Keratinocyte (primary cell): ENCODE data around the gene LYPD6B. TPM values are rescaled to one million over a fixed set of nuclear protein-coding genes. Genes with fewer than 3 reads are reported as not detected.

Experiments
- DNase-seq: peaks from one replicate; pipeline ENCODE4 v3.0.0-alpha.2; 2011; ENCODE audit warnings: low read depth, missing footprints, low spot score
- FAIRE-seq: peaks from 2 replicates; lab custom pipeline; 2011; peaks lifted over from hg19 to GRCh38; lab: Jason Lieb, UNC
- H2AFZ ChIP-seq: 2 replicates; pipeline ENCODE4 v1.6.0; 2012; ENCODE audit warnings: low read length, control low read depth, inconsistent platforms; ENCODE audit not compliant: control insufficient read depth
- H3K27ac ChIP-seq: 2 replicates; pipeline ENCODE4 v1.5.1; 2011; ENCODE audit warnings: low read length; ENCODE audit not compliant: control insufficient read depth, insufficient read depth
- H3K27me3 ChIP-seq: 3 replicates; pipeline ENCODE4 v1.6.0; 2011; ENCODE audit warnings: low read length; ENCODE audit not compliant: control insufficient read depth, insufficient read depth; ENCODE audit errors: extremely low read depth
- H3K36me3 ChIP-seq, 2 experiments: 2 replicates in 1 of 2; 3 replicates in 1 of 2; pipeline ENCODE4 v1.5.1; 2011; ENCODE audit warnings: low read length in 2 of 2, mild to moderate bottlenecking in 1 of 2; ENCODE audit not compliant: control insufficient read depth in 2 of 2, insufficient read depth in 2 of 2; ENCODE audit errors: extremely low read depth in 1 of 2
- H3K4me1 ChIP-seq: 3 replicates; pipeline ENCODE4 v1.5.1; 2011; ENCODE audit warnings: low read length; ENCODE audit not compliant: control insufficient read depth, insufficient read depth; ENCODE audit errors: extremely low read depth
- H3K4me2 ChIP-seq: 3 replicates; pipeline ENCODE4 v1.6.0; 2011; ENCODE audit warnings: low read depth, low read length; ENCODE audit not compliant: control insufficient read depth, insufficient read depth; ENCODE audit errors: extremely low read depth
- H3K4me3 ChIP-seq, 3 experiments: fragments of 200-600 bp in 1 of 3; sonication (generic) in 1 of 3; 2 replicates in 2 of 3; 3 replicates in 1 of 3; pipeline ENCODE4 v1.5.1; 2011 to 2016; ENCODE audit warnings: low read length in 3 of 3, mild to moderate bottlenecking in 3 of 3, control low read depth in 2 of 3, inconsistent platforms in 1 of 3, low read depth in 1 of 3, mixed read lengths in 1 of 3, mixed run types in 1 of 3, moderate library complexity in 1 of 3; ENCODE audit not compliant: control insufficient read depth in 2 of 3, insufficient read depth in 2 of 3; ENCODE audit errors: extremely low read depth in 1 of 3
- H3K79me2 ChIP-seq: 2 replicates; pipeline ENCODE4 v1.6.0; 2012; ENCODE audit warnings: low read length; ENCODE audit not compliant: control insufficient read depth, insufficient read depth
- H3K9ac ChIP-seq: 3 replicates; pipeline ENCODE4 v1.6.0; 2011; ENCODE audit warnings: low read length; ENCODE audit not compliant: control insufficient read depth, insufficient read depth; ENCODE audit errors: extremely low read depth
- H3K9me1 ChIP-seq: 3 replicates; pipeline ENCODE4 v1.6.0; 2011; ENCODE audit warnings: low read length; ENCODE audit not compliant: control insufficient read depth, insufficient read depth; ENCODE audit errors: extremely low read depth
- H3K9me3 ChIP-seq: 2 replicates; pipeline ENCODE4 v1.5.1; 2012; ENCODE audit warnings: low read depth, low read length; ENCODE audit not compliant: control insufficient read depth
- H4K20me1 ChIP-seq: 3 replicates; pipeline ENCODE4 v1.6.0; 2011; ENCODE audit warnings: low read length; ENCODE audit not compliant: control insufficient read depth, insufficient read depth; ENCODE audit errors: extremely low read depth
- CTCF ChIP-seq, 3 experiments: IDR thresholded peaks in 1 of 3; conservative IDR thresholded peaks in 1 of 3; optimal IDR thresholded peaks in 1 of 3; 2 replicates in 2 of 3; 3 replicates in 1 of 3; pipeline versions ENCODE3 to v1.5.1; 2011; ENCODE audit warnings: low read length in 3 of 3, mild to moderate bottlenecking in 3 of 3, moderate library complexity in 2 of 3, control low read depth in 1 of 3, inconsistent platforms in 1 of 3; ENCODE audit not compliant: insufficient read depth in 2 of 3; ENCODE audit errors: extremely low read depth in 1 of 3
- EZH2 ChIP-seq: IDR thresholded peaks from one replicate; pipeline ENCODE4 v1.6.1; 2012; ENCODE audit warnings: inconsistent platforms, mild to moderate bottlenecking, low read length, moderate library complexity
- dilution Hi-C: fragments of 300-500 bp; cut with MboI; formaldehyde crosslinking; loops from one replicate; pipeline ENCODE4 v1.7.0; 2020; ENCODE audit warnings: low sequenced_read_pairs; ENCODE audit not compliant: extremely low pct_ligation_motif_present
- polyA plus RNA-seq, 5 experiments: library from polyadenylated mRNA; depleted of rRNA in 3 of 5; stranded (reverse) in 3 of 5; stranded (forward) in 1 of 5; unstranded in 1 of 5; fragments of >200 nt; gene quantifications; 1 replicate in 1 of 5; 2 replicates in 3 of 5; 3 replicates in 1 of 5; pipeline versions ENCODE4 v1.2.1 to v1.2.3, GENCODE V29; 2011 to 2012; ENCODE audit warnings: missing spikeins in 2 of 5, low read depth in 1 of 5, low replicate concordance in 1 of 5

LYPD6B gene
- polyA plus RNA-seq, 1 donor (not counting 4 experiments of a cell fraction or from before 2014, with no cell fraction given) = 24.7 TPM

- H4K20me1 ChIP-seq = no peaks in the 10 kb centered on the region
- no peaks in the 10 kb centered on the region for H3K9me3 ChIP-seq
- H3K36me3 ChIP-seq = no peaks in the 10 kb centered on the region
- H2AFZ ChIP-seq = no peak overlapping the region
- dilution Hi-C loops = no loop called here
- DNase-seq (no peak), FAIRE-seq (no peak)
- H3K79me2 ChIP-seq = no peaks in the 10 kb centered on the region
- no peaks in the 10 kb centered on the region for H3K27me3 ChIP-seq
- peak overlapping the region; percentile 29 for H3K27ac ChIP-seq
- H3K4me2 ChIP-seq = peak overlapping the region; percentile 62
- no peak for TF ChIP-seq EZH2
- no peak for TF ChIP-seq CTCF (optimal IDR thresholded peaks at IDR 0.05 in 1 of 3, IDR thresholded peaks at IDR 0.05 in 1 of 3, conservative IDR thresholded peaks at IDR 0.05 in 1 of 3; ENCODE audit: extremely low read depth in 1 of 3, insufficient read depth in 2 of 3, low read length in 3 of 3)
- no peak overlapping the region for H3K4me3 ChIP-seq
- no peaks in the 10 kb centered on the region for H3K9me1 ChIP-seq
- peaks cover 42% of the 10 kb centered on the region for H3K4me1 ChIP-seq
- H3K9ac ChIP-seq = no peak overlapping the region
Measured at GRCh38 chr2:149064365-149064841, 25.9 kb downstream of the LYPD6B start.

GRCh38 chr2:149064856-149065630 is 26.5 kb downstream of the LYPD6B start:
- peak; percentile 78 for FAIRE-seq
- H3K9ac ChIP-seq = no peak overlapping the region
- H3K4me2 ChIP-seq = peak overlapping the region; percentile 62
- peak overlapping the region; percentile 29 for H3K27ac ChIP-seq
- dilution Hi-C loops = no loop called here
- no peaks in the 10 kb centered on the region for H3K79me2 ChIP-seq
- H2AFZ ChIP-seq = peak overlapping the region; percentile 55
- no peak for DNase-seq
- H3K4me3 ChIP-seq = no peak overlapping the region
- TF ChIP-seq EZH2 = no peak
- TF ChIP-seq CTCF (optimal IDR thresholded peaks at IDR 0.05 in 1 of 3, IDR thresholded peaks at IDR 0.05 in 1 of 3, conservative IDR thresholded peaks at IDR 0.05 in 1 of 3; ENCODE audit: extremely low read depth in 1 of 3, insufficient read depth in 2 of 3, low read length in 3 of 3) = no peak
- H3K4me1 ChIP-seq = peaks cover 46% of the 10 kb centered on the region
- no peaks in the 10 kb centered on the region for H4K20me1 ChIP-seq
- no peaks in the 10 kb centered on the region for H3K9me3 ChIP-seq
- H3K36me3 ChIP-seq = no peaks in the 10 kb centered on the region
- no peaks in the 10 kb centered on the region for H3K27me3 ChIP-seq
- H3K9me1 ChIP-seq = no peaks in the 10 kb centered on the region
